Skeletal muscle tissue (tissue), 4 donors: ENCODE measurements around the gene KMT2C. TPM values are rescaled to one million over a fixed set of nuclear protein-coding genes. Genes with fewer than 3 reads are reported as not detected.

ENCODE experiments used
- H3K27ac ChIP-seq: one replicate; pipeline ENCODE4 v1.7.0; 2013; ENCODE audit warnings: mild to moderate bottlenecking, low read depth, low read length, inconsistent platforms
- H3K27me3 ChIP-seq, 3 donors: one replicate each; pipeline ENCODE4 v1.7.0; 2013; ENCODE audit warnings: low read length in 3 of 3; ENCODE audit not compliant: control insufficient read depth in 3 of 3, insufficient read depth in 3 of 3
- H3K36me3 ChIP-seq, 3 donors: one replicate each; pipeline ENCODE4 v1.7.0; 2013; ENCODE audit warnings: low read length in 3 of 3; ENCODE audit not compliant: control insufficient read depth in 3 of 3, insufficient read depth in 3 of 3
- H3K4me1 ChIP-seq, 3 donors: one replicate each; pipeline ENCODE4 v1.7.0; 2013; ENCODE audit warnings: low read length in 3 of 3, mild to moderate bottlenecking in 3 of 3; ENCODE audit not compliant: control insufficient read depth in 3 of 3, insufficient read depth in 3 of 3
- H3K4me3 ChIP-seq, 3 donors: one replicate each; pipeline ENCODE4 v1.7.0; 2013; ENCODE audit warnings: low read length in 3 of 3
- H3K9ac ChIP-seq, 3 donors: one replicate each; pipeline ENCODE4 v1.7.0; 2013; ENCODE audit warnings: low read length in 3 of 3, mild to moderate bottlenecking in 3 of 3, moderate library complexity in 2 of 3, low read depth in 1 of 3
- H3K9me3 ChIP-seq, 3 donors: one replicate each; pipeline ENCODE4 v1.7.0; 2013; ENCODE audit warnings: low read length in 3 of 3; ENCODE audit not compliant: control insufficient read depth in 3 of 3
- total RNA-seq: library from RNA; depleted of rRNA; stranded (reverse); fragments of >200 nt; gene quantifications from one replicate; pipeline ENCODE4 v1.2.3, GENCODE V29; 2014
- donor health status: Osteomylitis.

The KMT2C gene
- total RNA-seq, 1 donor from 2014 or later: 61.6 TPM

- Histone ChIP-seq H3K36me3 (peaks cover 23 to 54% (median 51%) of the 10 kb centered on the region in 3 donors), H3K4me3 (no peak overlapping the region)
Observed at GRCh38 chr7:152128252-152128651, 307.6 kb downstream of the KMT2C start.

GRCh38 chr7:152127229-152127628 is 308.6 kb downstream of the KMT2C start:
- no peaks in the 10 kb centered on the region for H3K9me3 ChIP-seq
- no peak overlapping the region for H3K4me3 ChIP-seq
- H3K4me1 ChIP-seq: no peaks in the 10 kb centered on the region
- no peak overlapping the region for H3K9ac ChIP-seq
- no peak overlapping the region for H3K27ac ChIP-seq
- peaks cover 22 to 55% (median 53%) of the 10 kb centered on the region in 3 donors for H3K36me3 ChIP-seq
- no peaks in the 10 kb centered on the region for H3K27me3 ChIP-seq

More at GRCh38 chr7:152128252-152128651, 307.6 kb downstream of the KMT2C start:
- no peak overlapping the region for H3K27ac ChIP-seq
- no peaks in the 10 kb centered on the region for H3K4me1 ChIP-seq
- H3K9ac ChIP-seq: no peak overlapping the region
- no peaks in the 10 kb centered on the region for H3K27me3 ChIP-seq
- no peaks in the 10 kb centered on the region for H3K9me3 ChIP-seq

- Histone ChIP-seq H3K9me3 (no peaks in the 10 kb centered on the region), H3K4me3 (no peak overlapping the region), H3K27ac (no peak overlapping the region), H3K9ac (no peak overlapping the region), H3K4me1 (no peaks in the 10 kb centered on the region), H3K36me3 (peaks cover 20 to 56% (median 50%) of the 10 kb centered on the region in 3 donors), H3K27me3 (no peaks in the 10 kb centered on the region)
Observed at GRCh38 chr7:152126741-152127140, 309.1 kb downstream of the KMT2C start.

GRCh38 chr7:152122540-152122939 is 313.3 kb downstream of the KMT2C start:
- no peaks in the 10 kb centered on the region for H3K27me3 ChIP-seq
- no peak overlapping the region for H3K27ac ChIP-seq
- H3K4me1 ChIP-seq: no peaks in the 10 kb centered on the region
- H3K9ac ChIP-seq: no peak overlapping the region
- no peaks in the 10 kb centered on the region for H3K9me3 ChIP-seq
- H3K4me3 ChIP-seq: no peak overlapping the region
- peaks cover 33 to 77% (median 60%) of the 10 kb centered on the region in 3 donors for H3K36me3 ChIP-seq

GRCh38 chr7:152121432-152121831 is 314.4 kb downstream of the KMT2C start:
- Histone ChIP-seq H3K9ac (no peak overlapping the region), H3K9me3 (no peaks in the 10 kb centered on the region), H3K4me1 (no peaks in the 10 kb centered on the region), H3K27ac (no peak overlapping the region), H3K4me3 (no peak overlapping the region), H3K36me3 (peaks cover 33 to 72% (median 66%) of the 10 kb centered on the region in 3 donors), H3K27me3 (no peaks in the 10 kb centered on the region)

- no peak overlapping the region for H3K4me3 ChIP-seq
- H3K27me3 ChIP-seq: no peaks in the 10 kb centered on the region
- H3K27ac ChIP-seq: no peak overlapping the region
- H3K36me3 ChIP-seq: peaks cover 33 to 72% (median 66%) of the 10 kb centered on the region in 3 donors
- no peak overlapping the region for H3K9ac ChIP-seq
- no peaks in the 10 kb centered on the region for H3K4me1 ChIP-seq
- H3K9me3 ChIP-seq: no peaks in the 10 kb centered on the region
Observed at GRCh38 chr7:152120776-152121175, 315.0 kb downstream of the KMT2C start.

- Histone ChIP-seq H3K27ac (no peak overlapping the region), H3K9ac (no peak overlapping the region), H3K4me1 (no peaks in the 10 kb centered on the region), H3K27me3 (no peaks in the 10 kb centered on the region), H3K36me3 (peaks cover 33 to 74% (median 68%) of the 10 kb centered on the region in 3 donors), H3K4me3 (no peak overlapping the region), H3K9me3 (no peaks in the 10 kb centered on the region)
Observed at GRCh38 chr7:152120210-152120609, 315.6 kb downstream of the KMT2C start.

- no peak overlapping the region for H3K27ac ChIP-seq
- no peak overlapping the region for H3K4me3 ChIP-seq
- no peaks in the 10 kb centered on the region for H3K27me3 ChIP-seq
- H3K9ac ChIP-seq: no peak overlapping the region
- H3K9me3 ChIP-seq: no peaks in the 10 kb centered on the region
- peaks cover 38 to 66% (median 58%) of the 10 kb centered on the region in 3 donors for H3K36me3 ChIP-seq
- no peaks in the 10 kb centered on the region for H3K4me1 ChIP-seq
Observed at GRCh38 chr7:152117356-152117755, 318.4 kb downstream of the KMT2C start.

GRCh38 chr7:152115021-152115718 is 320.6 kb downstream of the KMT2C start:
- H3K4me3 ChIP-seq: no peak overlapping the region
- no peak overlapping the region for H3K27ac ChIP-seq
- H3K27me3 ChIP-seq: no peaks in the 10 kb centered on the region

GRCh38 chr7:152112829-152113228 is 323.0 kb downstream of the KMT2C start:
- H3K36me3 ChIP-seq: peaks cover 16 to 30% (median 30%) of the 10 kb centered on the region in 3 donors

More at GRCh38 chr7:152115021-152115718, 320.6 kb downstream of the KMT2C start:
- no peaks in the 10 kb centered on the region for H3K4me1 ChIP-seq
- H3K9me3 ChIP-seq: no peaks in the 10 kb centered on the region
- H3K36me3 ChIP-seq: peaks cover 27 to 48% (median 47%) of the 10 kb centered on the region in 3 donors
- no peak overlapping the region for H3K9ac ChIP-seq

More at GRCh38 chr7:152112829-152113228, 323.0 kb downstream of the KMT2C start:
- H3K4me1 ChIP-seq: no peaks in the 10 kb centered on the region
- no peak overlapping the region for H3K4me3 ChIP-seq
- no peaks in the 10 kb centered on the region for H3K27me3 ChIP-seq
- no peak overlapping the region for H3K27ac ChIP-seq
- no peak overlapping the region for H3K9ac ChIP-seq
- H3K9me3 ChIP-seq: no peaks in the 10 kb centered on the region
